GM12865 (cell line): ENCODE data around the gene ZNF618.
A peak's percentile ranks its signal among the peaks of the same experiment; 100 is the strongest.

Experiments
- DNase-seq: peaks from one replicate; pipeline ENCODE4 v3.0.0; 2010; ENCODE audit warnings: low read depth
- H3K4me3 ChIP-seq: 2 replicates; pipeline ENCODE4 v1.5.1; 2011; ENCODE audit warnings: mild to moderate bottlenecking, low read depth, low read length, control low read depth
- TF ChIP-seq, protein P1 (sequence below): IDR thresholded peaks from 2 replicates; pipeline ENCODE4 v1.5.1; 2011; ENCODE audit warnings: low read length, control low read depth, low read depth, inconsistent platforms; ENCODE audit not compliant: insufficient read depth; ENCODE audit errors: missing control alignments

Gene ZNF618

DNA sequence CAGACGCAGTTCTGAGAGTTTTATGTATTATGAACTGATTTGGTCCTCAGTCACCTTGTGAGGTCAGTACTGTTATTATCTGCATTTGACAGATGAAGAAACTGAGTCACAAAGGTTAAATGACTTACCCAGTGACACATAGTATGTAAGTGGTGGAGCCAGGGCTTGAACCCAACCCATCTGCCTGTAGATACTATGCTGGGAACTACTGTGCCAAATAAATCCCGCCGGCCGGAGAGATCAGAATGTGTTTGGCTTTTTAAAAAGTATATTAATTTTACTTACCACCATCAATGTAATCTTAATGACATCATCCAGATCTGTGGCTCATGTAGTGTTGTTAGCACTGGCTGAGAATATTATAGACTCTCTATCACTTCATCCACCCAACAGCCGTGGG is 80.8 kb downstream of the ZNF618 start:
- TF ChIP-seq, protein P1, sequence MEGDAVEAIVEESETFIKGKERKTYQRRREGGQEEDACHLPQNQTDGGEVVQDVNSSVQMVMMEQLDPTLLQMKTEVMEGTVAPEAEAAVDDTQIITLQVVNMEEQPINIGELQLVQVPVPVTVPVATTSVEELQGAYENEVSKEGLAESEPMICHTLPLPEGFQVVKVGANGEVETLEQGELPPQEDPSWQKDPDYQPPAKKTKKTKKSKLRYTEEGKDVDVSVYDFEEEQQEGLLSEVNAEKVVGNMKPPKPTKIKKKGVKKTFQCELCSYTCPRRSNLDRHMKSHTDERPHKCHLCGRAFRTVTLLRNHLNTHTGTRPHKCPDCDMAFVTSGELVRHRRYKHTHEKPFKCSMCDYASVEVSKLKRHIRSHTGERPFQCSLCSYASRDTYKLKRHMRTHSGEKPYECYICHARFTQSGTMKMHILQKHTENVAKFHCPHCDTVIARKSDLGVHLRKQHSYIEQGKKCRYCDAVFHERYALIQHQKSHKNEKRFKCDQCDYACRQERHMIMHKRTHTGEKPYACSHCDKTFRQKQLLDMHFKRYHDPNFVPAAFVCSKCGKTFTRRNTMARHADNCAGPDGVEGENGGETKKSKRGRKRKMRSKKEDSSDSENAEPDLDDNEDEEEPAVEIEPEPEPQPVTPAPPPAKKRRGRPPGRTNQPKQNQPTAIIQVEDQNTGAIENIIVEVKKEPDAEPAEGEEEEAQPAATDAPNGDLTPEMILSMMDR, result no peak
- no peak overlapping the region for H3K4me3 ChIP-seq
- no peak for DNase-seq

DNA sequence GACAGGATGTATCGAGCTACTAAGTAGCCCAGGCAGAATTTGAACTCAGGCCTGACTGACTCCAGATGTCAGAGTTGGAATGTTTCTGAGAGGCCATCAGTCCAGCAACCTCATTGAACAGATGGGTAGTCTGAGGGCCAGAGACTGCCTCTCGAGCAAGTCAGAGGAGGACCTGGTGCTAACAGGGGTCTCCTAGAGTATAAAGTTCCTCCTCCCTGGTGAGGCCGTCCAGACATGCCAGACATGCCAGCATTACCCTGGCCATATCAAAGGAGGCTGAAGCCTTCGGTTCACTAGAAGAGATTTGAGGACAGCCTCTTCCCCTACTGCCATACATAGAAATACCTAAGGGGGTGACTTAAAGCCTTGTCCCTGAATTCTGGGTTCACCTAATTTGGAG is 81.2 kb downstream of the ZNF618 start:
- TF ChIP-seq, protein P1, result no peak
- no peak overlapping the region for H3K4me3 ChIP-seq
- no peak for DNase-seq

DNA sequence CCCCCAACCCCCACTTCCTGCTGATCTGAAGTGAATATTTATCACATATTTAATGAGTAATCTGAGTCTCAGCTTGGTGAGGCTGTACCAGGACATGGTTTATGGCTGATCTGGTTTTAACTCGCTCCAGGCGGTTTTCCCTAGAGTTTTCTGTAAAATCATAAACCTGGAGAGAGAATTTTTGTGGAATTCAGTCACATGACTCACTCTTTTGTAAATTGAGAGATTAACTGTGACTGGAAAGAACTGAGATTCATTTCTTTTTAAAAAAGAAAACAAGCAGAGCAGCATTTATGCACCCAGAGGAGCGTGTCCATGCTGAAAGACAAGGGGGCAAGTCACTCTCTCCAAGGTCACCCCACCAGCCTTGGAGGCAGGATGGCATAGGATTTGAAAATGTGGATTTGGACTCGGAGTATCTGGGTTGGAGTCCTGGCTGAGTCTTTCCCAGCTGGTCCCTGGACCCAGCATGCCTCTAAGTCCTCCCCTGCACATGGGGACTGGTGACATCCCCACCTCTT is 81.8 kb downstream of the ZNF618 start:
- H3K4me3 ChIP-seq, result no peak overlapping the region
- TF ChIP-seq, protein P1, result no peak
- no peak for DNase-seq

DNA sequence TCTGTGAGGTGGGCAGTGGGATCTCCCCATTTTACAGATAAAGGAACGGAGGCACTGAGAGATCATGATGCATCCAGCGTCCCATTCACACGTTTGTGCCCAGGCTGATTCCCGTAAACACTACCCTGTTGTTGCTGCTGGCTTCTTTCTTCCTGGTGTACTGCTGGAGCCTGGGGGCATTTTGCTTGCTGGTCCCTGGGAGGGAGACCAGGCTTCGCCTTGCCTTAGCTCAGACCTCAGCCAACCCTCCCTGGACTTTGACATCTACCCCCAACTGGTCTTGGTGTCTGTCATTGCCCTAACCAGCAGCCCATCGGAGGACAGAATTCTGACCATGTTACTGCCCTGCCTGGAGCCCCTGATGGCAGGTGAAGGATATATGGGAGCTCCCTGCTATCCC is 82.4 kb downstream of the ZNF618 start:
- TF ChIP-seq, protein P1, result no peak
- DNase-seq, result no peak

DNA sequence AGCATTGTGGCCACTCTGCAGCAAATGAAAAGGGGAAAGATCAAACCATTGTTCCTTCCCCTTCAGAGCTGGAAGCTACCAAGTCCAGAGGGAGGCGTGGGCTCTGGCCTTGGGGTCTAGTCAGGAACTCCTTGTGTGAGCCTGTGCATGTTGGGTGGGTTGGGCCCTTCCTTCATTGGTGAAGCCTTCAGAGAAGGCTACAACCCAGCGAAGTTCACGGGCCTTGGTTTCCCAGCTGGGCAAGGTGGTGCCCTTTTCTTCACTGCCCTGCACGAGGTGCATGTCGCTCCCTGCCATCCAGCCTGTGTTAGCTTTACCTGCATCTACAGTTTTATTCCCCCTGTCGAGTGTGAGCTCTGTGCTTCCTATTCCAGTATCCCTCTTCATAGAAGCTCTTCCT is 84.7 kb downstream of the ZNF618 start:
- TF ChIP-seq, protein P1, result no peak
- H3K4me3 ChIP-seq, result no peak overlapping the region
- DNase-seq, result no peak

More for the DNA sequence above, 82.4 kb downstream of the ZNF618 start:
- H3K4me3 ChIP-seq, result no peak overlapping the region

DNA sequence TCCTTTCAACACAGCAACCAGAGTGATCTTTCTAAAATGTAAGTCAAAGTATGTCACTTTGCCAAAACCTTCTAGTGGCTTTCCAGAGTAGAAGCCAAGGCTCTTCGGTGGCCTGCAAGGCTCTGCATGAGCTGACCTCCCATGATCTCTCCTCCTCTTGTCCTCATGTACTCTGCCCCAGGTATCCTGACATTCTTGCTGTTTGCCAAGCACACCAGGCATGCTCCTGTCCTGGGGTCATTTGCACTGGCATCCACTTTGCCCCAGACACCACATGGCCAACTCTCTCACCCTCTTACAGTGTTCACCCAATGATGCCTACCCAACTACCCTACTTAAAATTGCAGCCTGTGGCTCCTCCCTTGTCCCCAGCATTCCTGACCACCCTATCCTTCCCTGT is 86.3 kb downstream of the ZNF618 start:
- H3K4me3 ChIP-seq, result no peak overlapping the region
- TF ChIP-seq, protein P1, result no peak
- DNase-seq, result no peak

DNA sequence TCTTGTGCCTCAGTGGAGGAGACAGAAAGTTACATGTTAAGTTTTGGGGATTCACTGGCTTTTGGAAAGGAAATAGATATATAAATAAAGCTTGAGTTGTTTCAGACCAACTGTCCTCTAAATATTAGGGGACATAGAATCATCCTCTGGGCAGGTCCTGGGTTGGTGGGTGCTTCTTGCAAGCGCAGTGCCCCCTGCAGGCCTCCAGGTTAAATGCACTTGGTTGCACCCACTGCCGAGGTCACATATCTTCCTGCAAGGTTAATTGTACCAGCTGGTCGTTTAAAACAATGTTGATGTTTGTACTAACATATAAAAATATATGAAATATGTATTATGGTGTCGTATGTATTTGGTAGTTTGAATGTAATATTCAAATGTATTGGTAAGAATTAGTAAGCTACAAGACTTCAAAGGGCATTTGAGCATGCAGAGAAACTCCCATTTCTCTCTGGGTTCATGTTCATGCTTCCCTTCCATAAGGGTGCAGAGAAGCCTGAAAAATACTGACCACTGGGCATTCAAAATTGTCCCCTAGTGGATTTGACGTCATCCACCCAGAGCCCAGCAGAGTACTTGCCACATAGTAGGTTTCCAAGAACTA is 87.0 kb downstream of the ZNF618 start:
- DNase-seq, result peak; percentile 62
- no peak overlapping the region for H3K4me3 ChIP-seq
- TF ChIP-seq, protein P1, result peak; percentile 65
